ENCODE data around the gene VPS72. TPM values are rescaled to one million over a fixed set of nuclear protein-coding genes. Genes with fewer than 3 reads are reported as not detected.
A peak's percentile ranks its signal among the peaks of the same experiment; 100 is the strongest.

Gene VPS72
- total RNA-seq, 2 donors from 2014 or later = 23.4 to 32.1 TPM

DNA sequence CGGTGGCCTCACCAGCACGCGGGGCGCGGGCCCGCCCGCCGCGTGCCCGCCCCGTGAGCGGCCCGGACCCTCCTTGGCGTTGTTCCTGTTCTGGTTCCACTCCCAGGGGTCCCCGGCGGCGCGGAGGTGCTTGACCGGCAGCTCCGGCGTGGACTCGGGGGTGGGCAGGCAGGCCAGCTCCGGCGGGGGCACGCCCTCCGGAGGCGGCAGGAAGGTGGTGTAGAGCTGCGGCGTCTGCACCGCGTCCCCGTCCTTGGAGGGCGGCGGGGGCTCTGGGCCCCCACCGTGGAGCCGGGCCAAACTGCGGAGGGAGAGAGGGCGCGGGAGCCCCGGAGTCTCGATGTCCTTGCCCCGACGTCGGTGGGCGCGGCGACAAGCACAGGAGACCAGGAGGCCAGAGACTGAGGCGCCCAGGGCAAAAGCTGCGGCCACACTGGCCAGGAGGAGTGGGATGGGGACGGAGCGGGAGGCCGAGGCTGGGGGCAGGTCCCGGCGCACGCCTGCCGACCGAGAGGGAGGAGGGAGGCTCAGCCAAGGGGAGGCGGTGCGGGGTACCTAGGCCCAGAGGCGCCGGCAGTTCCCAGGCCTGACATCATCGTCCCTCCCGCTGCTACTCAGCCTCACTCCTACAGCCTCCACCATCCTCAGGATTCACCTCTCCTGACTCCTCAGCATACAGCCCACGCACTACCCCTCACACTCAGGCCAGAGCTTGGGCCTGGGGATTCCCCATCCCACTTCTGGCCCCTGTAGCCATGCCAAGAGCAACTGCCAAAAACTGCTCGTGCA, 56.8 kb downstream of the VPS72 start:
- Histone ChIP-seq H3K27ac (no peak overlapping the region), H3K36me3 (peaks cover 28% of the 10 kb centered on the region), H3K4me1 (peaks cover 0 to 22% of the 10 kb centered on the region in 2 donors), H3K9me3 (no peaks in the 10 kb centered on the region), H3K4me3 (no peak overlapping the region), H3K27me3 (no peaks in the 10 kb centered on the region)
- TF ChIP-seq, protein P1, sequence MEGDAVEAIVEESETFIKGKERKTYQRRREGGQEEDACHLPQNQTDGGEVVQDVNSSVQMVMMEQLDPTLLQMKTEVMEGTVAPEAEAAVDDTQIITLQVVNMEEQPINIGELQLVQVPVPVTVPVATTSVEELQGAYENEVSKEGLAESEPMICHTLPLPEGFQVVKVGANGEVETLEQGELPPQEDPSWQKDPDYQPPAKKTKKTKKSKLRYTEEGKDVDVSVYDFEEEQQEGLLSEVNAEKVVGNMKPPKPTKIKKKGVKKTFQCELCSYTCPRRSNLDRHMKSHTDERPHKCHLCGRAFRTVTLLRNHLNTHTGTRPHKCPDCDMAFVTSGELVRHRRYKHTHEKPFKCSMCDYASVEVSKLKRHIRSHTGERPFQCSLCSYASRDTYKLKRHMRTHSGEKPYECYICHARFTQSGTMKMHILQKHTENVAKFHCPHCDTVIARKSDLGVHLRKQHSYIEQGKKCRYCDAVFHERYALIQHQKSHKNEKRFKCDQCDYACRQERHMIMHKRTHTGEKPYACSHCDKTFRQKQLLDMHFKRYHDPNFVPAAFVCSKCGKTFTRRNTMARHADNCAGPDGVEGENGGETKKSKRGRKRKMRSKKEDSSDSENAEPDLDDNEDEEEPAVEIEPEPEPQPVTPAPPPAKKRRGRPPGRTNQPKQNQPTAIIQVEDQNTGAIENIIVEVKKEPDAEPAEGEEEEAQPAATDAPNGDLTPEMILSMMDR (IDR thresholded peaks at IDR 0.05) = no peak
- DNase-seq (ENCODE audit: low spot score) = no peak

DNA sequence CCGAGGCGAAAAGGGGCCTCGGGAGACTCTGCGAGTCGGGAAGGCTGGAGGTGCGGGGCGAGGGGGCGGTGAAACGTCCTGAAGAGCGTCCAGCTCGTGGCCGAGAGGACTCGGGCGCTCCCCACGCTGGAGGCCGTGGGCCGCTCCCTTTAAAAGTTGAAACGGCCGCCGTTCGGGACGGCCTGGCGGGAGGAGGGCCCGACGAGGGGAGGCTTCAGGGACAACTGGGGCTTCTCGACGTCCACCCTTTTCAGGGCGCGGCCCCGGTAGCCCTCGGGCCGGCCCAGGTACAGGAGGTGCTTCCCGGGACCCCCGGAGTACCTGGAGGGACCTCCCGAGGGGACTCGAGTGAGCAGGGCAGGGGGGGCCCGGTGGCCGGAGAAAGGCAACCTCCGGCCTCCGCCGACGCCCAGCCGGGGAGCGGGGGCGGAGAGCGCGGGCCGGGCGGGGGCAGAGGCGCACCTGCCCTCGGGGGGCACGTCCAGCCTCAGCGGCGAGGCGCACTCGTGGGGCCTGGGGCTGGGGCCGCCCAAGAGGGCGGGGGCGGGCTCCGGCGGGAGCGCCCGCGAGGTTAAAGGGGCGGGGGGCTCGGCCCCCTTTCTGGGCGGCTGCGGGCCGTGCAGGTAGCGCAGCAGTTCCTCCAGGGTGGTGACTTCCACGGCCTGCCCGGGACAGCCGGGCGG, 57.5 kb downstream of the VPS72 start:
- Histone ChIP-seq H3K27me3 (no peaks in the 10 kb centered on the region), H3K4me3 (peak overlapping the region in 1 of 2 donors; percentile 48), H3K4me1 (peaks cover 0 to 22% of the 10 kb centered on the region in 2 donors), H3K36me3 (peaks cover 21% of the 10 kb centered on the region), H3K27ac (peak overlapping the region; percentile 55 to 68), H3K9me3 (no peaks in the 10 kb centered on the region)
- no peak for DNase-seq (ENCODE audit: low spot score)
- TF ChIP-seq, protein P1 (IDR thresholded peaks at IDR 0.05) = no peak

DNA sequence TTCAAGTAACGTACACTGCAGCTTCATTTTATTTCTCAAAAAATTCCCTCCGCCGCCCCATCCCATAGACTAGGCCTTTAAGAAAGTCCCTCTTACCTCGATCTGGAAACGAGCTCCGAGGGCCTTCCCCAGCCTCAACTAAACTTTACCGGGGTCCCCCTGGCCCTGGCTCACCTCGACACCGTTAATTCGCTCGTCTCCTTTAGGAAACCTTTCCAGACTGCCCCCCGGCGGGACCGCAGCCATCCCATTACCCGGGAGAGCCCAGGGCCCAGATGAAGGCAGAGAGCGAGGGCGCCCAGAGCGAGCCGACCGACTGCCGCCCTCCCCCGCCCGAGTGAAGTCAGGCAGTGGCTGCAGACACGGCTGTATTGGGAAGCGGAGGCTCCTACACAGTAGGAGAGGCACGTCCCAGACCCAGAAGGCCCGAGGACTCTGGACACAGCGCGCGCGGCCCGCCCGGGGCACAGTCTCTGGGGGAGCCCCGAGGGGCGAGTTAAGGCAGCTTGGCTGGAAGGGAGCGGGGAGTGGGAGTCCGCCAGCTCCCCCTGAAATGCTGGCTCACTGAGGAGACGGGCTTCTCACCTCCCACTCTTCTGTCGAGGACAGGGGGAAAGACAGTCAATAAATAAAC, 58.2 kb downstream of the VPS72 start:
- Histone ChIP-seq H3K9me3 (no peaks in the 10 kb centered on the region), H3K27me3 (no peaks in the 10 kb centered on the region), H3K27ac (peak overlapping the region; percentile 55 to 68), H3K4me3 (peak overlapping the region; percentile 20 to 48), H3K4me1 (peaks cover 0 to 22% of the 10 kb centered on the region in 2 donors), H3K36me3 (peaks cover 18% of the 10 kb centered on the region)
- no peak for DNase-seq (ENCODE audit: low spot score)
- TF ChIP-seq, protein P1 (IDR thresholded peaks at IDR 0.05) = no peak

DNA sequence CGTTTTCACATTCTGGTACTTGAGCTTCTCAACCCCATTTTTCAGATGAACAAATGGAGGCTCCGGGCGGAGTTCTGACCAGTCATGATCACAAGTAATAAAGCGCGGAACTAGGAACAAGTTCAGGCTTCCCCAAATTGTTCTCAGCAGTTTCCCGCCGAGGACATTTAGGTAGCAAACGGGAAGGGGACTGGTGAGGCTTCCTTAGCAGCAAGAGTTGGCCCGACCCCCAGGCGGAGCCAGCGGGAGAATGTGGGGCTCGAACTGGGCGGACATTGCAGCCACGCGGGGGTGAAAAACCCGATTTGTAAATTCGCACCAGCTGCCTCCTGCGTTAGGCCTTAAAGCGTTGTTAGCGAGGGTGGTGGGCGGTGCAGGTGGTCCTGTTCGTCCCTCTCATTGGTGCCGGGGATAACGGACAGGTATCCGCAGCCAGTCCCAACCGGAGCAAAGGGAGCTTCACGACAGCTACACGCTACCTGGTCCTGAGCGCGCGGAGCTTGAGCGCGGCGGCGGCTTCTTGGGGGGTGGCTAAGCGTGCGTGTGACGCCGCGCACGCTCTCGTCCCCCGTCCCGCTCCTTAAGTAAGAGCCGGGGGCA, 58.9 kb downstream of the VPS72 start:
- DNase-seq (ENCODE audit: low spot score) = peak; percentile 88
- Histone ChIP-seq H3K27me3 (no peaks in the 10 kb centered on the region), H3K4me3 (peak overlapping the region; percentile 20 to 48), H3K36me3 (peaks cover 10% of the 10 kb centered on the region), H3K9me3 (no peaks in the 10 kb centered on the region), H3K4me1 (peaks cover 0 to 22% of the 10 kb centered on the region in 2 donors), H3K27ac (peak overlapping the region; percentile 55 to 68)
- TF ChIP-seq, protein P1 (IDR thresholded peaks at IDR 0.05) = no peak

DNA sequence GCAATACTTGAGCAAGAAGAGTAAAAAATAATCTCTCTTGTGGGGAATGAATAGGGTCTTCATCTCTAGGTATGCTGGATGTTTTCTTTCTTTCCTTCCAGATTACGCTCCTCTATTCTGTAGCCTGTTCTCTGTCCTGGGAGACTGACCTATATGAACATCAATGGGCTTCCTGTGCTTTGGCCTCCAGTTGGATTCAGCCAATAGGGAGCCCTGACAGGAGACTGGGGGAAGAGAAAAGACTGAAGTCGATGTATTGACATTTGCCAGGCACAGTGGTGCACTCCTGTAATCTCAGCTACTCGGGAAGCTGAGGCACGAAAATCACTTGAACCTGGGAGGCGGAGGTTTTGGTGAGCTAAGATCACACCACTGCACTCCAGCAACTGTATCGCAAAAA, 61.2 kb downstream of the VPS72 start:
- Histone ChIP-seq H3K27me3 (no peaks in the 10 kb centered on the region), H3K36me3 (no peaks in the 10 kb centered on the region), H3K4me1 (peaks cover 0 to 22% of the 10 kb centered on the region in 2 donors), H3K4me3 (no peak overlapping the region), H3K27ac (no peak overlapping the region), H3K9me3 (no peaks in the 10 kb centered on the region)
- DNase-seq (ENCODE audit: low spot score) = no peak
- TF ChIP-seq, protein P1 (IDR thresholded peaks at IDR 0.05) = no peak

Other genes starting within 250 kb of the VPS72 start
- 10 to 100 TPM; 47.9 to 91.4 TPM for gene CERS2, start 215.4 kb downstream of the VPS72 start, total RNA-seq
- 1 to 10 TPM; 1.6 to 7.7 TPM for gene ANXA9, start 207.9 kb downstream of the VPS72 start, total RNA-seq
- 10 to 100 TPM; 62.2 to 72.3 TPM for gene MINDY1, start 183.3 kb downstream of the VPS72 start, total RNA-seq
- gene PRUNE1, start 181.7 kb downstream of the VPS72 start, total RNA-seq = 10 to 100 TPM; 52.0 to 68.4 TPM
- gene BNIPL, start 153.6 kb downstream of the VPS72 start, total RNA-seq = under 1 TPM; 0.22 to 0.24 TPM
- gene C1orf56, start 142.4 kb downstream of the VPS72 start, total RNA-seq = 10 to 100 TPM in 1 of 2 donors, 1 to 10 TPM in 1; 8.8 to 16.2 TPM
- 10 to 100 TPM; 18.2 to 37.5 TPM for gene CDC42SE1, start 130.6 kb downstream of the VPS72 start, total RNA-seq
- gene MLLT11, start 129.8 kb downstream of the VPS72 start, total RNA-seq = 10 to 100 TPM in 1 of 2 donors, 1 to 10 TPM in 1; 3.5 to 10.9 TPM
- gene GABPB2, start 119.4 kb downstream of the VPS72 start, total RNA-seq = 10 to 100 TPM; 18.0 to 19.4 TPM
- gene SEMA6C, start 43.6 kb downstream of the VPS72 start, total RNA-seq = 10 to 100 TPM; 40.0 to 60.7 TPM
- 1 to 10 TPM in 1 of 2 donors, under 1 TPM in 1; 0.56 to 4.8 TPM for gene TNFAIP8L2, start 33.5 kb downstream of the VPS72 start, total RNA-seq
- 10 to 100 TPM; 14.6 to 16.1 TPM for gene LYSMD1, start 24.3 kb downstream of the VPS72 start, total RNA-seq
- gene SCNM1, start 24.1 kb downstream of the VPS72 start, total RNA-seq = 10 to 100 TPM; 14.4 to 14.7 TPM
- not detected for gene TMOD4, start 14.2 kb downstream of the VPS72 start, total RNA-seq
- gene PIP5K1A, start 8.4 kb upstream of the VPS72 start, total RNA-seq = 10 to 100 TPM; 35.6 to 41.8 TPM
- gene PSMD4, start 64.5 kb upstream of the VPS72 start, total RNA-seq = 100 to 1,000 TPM; 109 to 157 TPM
- 10 to 100 TPM; 12.9 to 26.3 TPM for gene ZNF687, start 92.1 kb upstream of the VPS72 start, total RNA-seq
- 10 to 100 TPM; 46.5 to 61.8 TPM for gene PI4KB, start 137.2 kb upstream of the VPS72 start, total RNA-seq
- gene RFX5, start 157.1 kb upstream of the VPS72 start, total RNA-seq = 10 to 100 TPM; 17.9 to 20.2 TPM
- gene SELENBP1, start 182.5 kb upstream of the VPS72 start, total RNA-seq = 10 to 100 TPM; 41.7 to 43.6 TPM
- 100 to 1,000 TPM; 179 to 204 TPM for gene PSMB4, start 209.4 kb upstream of the VPS72 start, total RNA-seq

Data from right atrium auricular region (tissue), 2 donors.